Left lung (tissue), 10 donors: ENCODE results near the gene RAVER2. TPM values are rescaled to one million over a fixed set of nuclear protein-coding genes. Genes with fewer than 3 reads are reported as not detected.
"Not testable (repeated sequence)": the region's sequence is repeated elsewhere in the genome, so short reads cannot be mapped to it uniquely, and the experiment has no call there.

Experiments
- ATAC-seq: fragments of 200-7000 bp; cut with Tn5 transposase; one replicate; pipeline ENCODE4 v1.9.1; 2020; ENCODE audit warnings: moderate library complexity
- DNase-seq, 4 donors: peaks; one replicate each; pipeline ENCODE4 v3.0.0-alpha.2; 2013 to 2020
- H3K27ac ChIP-seq, 2 donors: fragments of 200-600 bp; sonication (generic) in 1 of 2; one replicate each; pipeline versions ENCODE4 v1.5.0 to v1.8.0; 2020 to 2021
- H3K27me3 ChIP-seq, 2 donors: fragments of 200-600 bp; sonication (generic) in 1 of 2; one replicate each; pipeline versions ENCODE4 v1.5.0 to v1.8.0; 2020 to 2021
- H3K36me3 ChIP-seq, 2 donors: fragments of 200-600 bp; sonication (generic) in 1 of 2; one replicate each; pipeline versions ENCODE4 v1.5.0 to v1.8.0; 2020 to 2021
- H3K4me1 ChIP-seq, 2 donors: fragments of 200-600 bp; one replicate each; pipeline ENCODE4 v1.8.0; 2021
- H3K4me3 ChIP-seq, 2 donors: fragments of 200-600 bp; sonication (generic) in 1 of 2; one replicate each; pipeline versions ENCODE4 v1.5.0 to v1.8.0; 2020 to 2021; ENCODE audit warnings: mild to moderate bottlenecking in 1 of 2
- H3K9me3 ChIP-seq, 2 donors: fragments of 200-600 bp; sonication (generic) in 1 of 2; one replicate each; pipeline versions ENCODE4 v1.5.0 to v1.8.0; 2020 to 2021
- CTCF ChIP-seq, 2 donors: fragments of 200-600 bp; sonication (generic) in 1 of 2; IDR thresholded peaks; one replicate each; pipeline versions ENCODE4 v1.5.0 to v1.8.0; 2021; ENCODE audit warnings: antibody characterized with exemption in 2 of 2
- intact Hi-C, 2 donors: fragments of 100-400 bp; cut with DNase I; formaldehyde crosslinking; loops; one replicate each; pipeline versions ENCODE4 v1.11.2 to v1.14.2; 2022
- polyA plus RNA-seq, 6 donors: library from polyadenylated mRNA; unstranded; fragments of 120-200 nt; gene quantifications; one replicate each; pipeline ENCODE4 v1.2.1, GENCODE V29; 2013; ENCODE audit not compliant: insufficient read length in 6 of 6
- total RNA-seq, 2 donors: library from RNA; stranded (reverse); fragmentation: NEBNext Ultra II Directional; extraction: Animal tissue kit (Norgen Biotek cat#: 25700); gene quantifications; one replicate each; pipeline ENCODE4 v1.2.1, GENCODE V29; 2021
- donor health status: DM: no; HTN: yes; CAD: no.
- donor health status: DM: no; HTN: no; CAD: no.

RAVER2 gene
- total and polyA plus RNA-seq, 8 donors, result 13.3 to 37.8 (median 32.7) TPM

- intact Hi-C loops, result no loop called here
- Histone ChIP-seq H3K27me3 (no peaks in the 10 kb centered on the region), H3K9me3 (no peaks in the 10 kb centered on the region)
Measured at GRCh38 chr1:64809309-64809708, 64.4 kb downstream of the RAVER2 start.

GRCh38 chr1:64810001-64810400, 65.1 kb downstream of the RAVER2 start:
- no peak for TF ChIP-seq CTCF (IDR thresholded peaks at IDR 0.05)
- H3K4me1 ChIP-seq, result no peaks in the 10 kb centered on the region
- DNase-seq (peak in 2 of 4 donors; percentile 44 to 47), ATAC-seq (no peak)
- no peak overlapping the region for H3K4me3 ChIP-seq
- H3K27ac ChIP-seq, result no peak overlapping the region
- no peaks in the 10 kb centered on the region for H3K9me3 ChIP-seq
- H3K27me3 ChIP-seq, result no peaks in the 10 kb centered on the region
- no peaks in the 10 kb centered on the region for H3K36me3 ChIP-seq
- intact Hi-C loops, result no loop called here

More at GRCh38 chr1:64809309-64809708, 64.4 kb downstream of the RAVER2 start:
- H3K27ac ChIP-seq, result no peak overlapping the region
- ATAC-seq (no peak), DNase-seq (no peak)
- no peaks in the 10 kb centered on the region for H3K36me3 ChIP-seq
- no peak overlapping the region for H3K4me3 ChIP-seq
- TF ChIP-seq CTCF (IDR thresholded peaks at IDR 0.05), result no peak
- H3K4me1 ChIP-seq, result no peaks in the 10 kb centered on the region

- TF ChIP-seq CTCF (IDR thresholded peaks at IDR 0.05), result no peak
- DNase-seq, result no peak
- Histone ChIP-seq H3K27me3 (no peaks in the 10 kb centered on the region), H3K4me1 (no peaks in the 10 kb centered on the region), H3K4me3 (no peak overlapping the region), H3K36me3 (no peaks in the 10 kb centered on the region), H3K27ac (no peak overlapping the region), H3K9me3 (no peaks in the 10 kb centered on the region)
- no peak for ATAC-seq
- intact Hi-C loops, result no loop called here
Measured at GRCh38 chr1:64811131-64811530, 66.3 kb downstream of the RAVER2 start.

GRCh38 chr1:64814427-64814826, 69.6 kb downstream of the RAVER2 start:
- TF ChIP-seq CTCF (IDR thresholded peaks at IDR 0.05), result no peak
- Histone ChIP-seq H3K27ac (no peak overlapping the region), H3K27me3 (no peaks in the 10 kb centered on the region), H3K36me3 (no peaks in the 10 kb centered on the region), H3K4me3 (no peak overlapping the region), H3K4me1 (no peaks in the 10 kb centered on the region), H3K9me3 (no peaks in the 10 kb centered on the region)
- ATAC-seq (no peak), DNase-seq (no peak)
- intact Hi-C loops, result no loop called here

DNA sequence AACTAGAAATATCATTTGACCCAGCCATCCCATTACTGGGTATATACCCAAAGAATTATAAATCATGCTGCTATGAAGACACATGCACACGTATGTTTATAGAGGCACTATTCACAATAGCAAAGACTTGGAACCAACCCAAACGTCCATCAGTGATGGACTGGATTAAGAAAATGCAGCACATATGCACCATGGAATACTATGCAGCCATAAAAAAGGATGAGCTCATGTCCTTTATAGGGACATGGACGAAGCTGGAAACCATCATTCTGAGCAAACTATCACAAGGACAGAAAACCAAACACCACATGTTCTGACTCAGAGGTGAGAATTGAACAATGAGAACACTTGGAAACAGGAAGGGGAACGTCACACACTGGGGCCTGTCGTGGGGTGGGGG, 72.5 kb downstream of the RAVER2 start:
- DNase-seq, intact Hi-C loops, H3K4me3 ChIP-seq, ATAC-seq, H3K4me1 ChIP-seq, H3K27me3 ChIP-seq, H3K36me3 ChIP-seq, H3K9me3 ChIP-seq, H3K27ac ChIP-seq: not testable (repeated sequence)

- H3K4me3 ChIP-seq, H3K4me1 ChIP-seq, H3K36me3 ChIP-seq, H3K27me3 ChIP-seq, H3K9me3 ChIP-seq, ATAC-seq, H3K27ac ChIP-seq, DNase-seq: not testable (repeated sequence)
- intact Hi-C loops, result loop anchor here in 1 of 2 donors (5.0 kb wide), 1 partner anchor 133 kb away; no protein-coding TSS in a partner anchor
Measured at GRCh38 chr1:64820572-64820971, 75.7 kb downstream of the RAVER2 start.
